ENCODE measurements around the gene DLAT.

DNA sequence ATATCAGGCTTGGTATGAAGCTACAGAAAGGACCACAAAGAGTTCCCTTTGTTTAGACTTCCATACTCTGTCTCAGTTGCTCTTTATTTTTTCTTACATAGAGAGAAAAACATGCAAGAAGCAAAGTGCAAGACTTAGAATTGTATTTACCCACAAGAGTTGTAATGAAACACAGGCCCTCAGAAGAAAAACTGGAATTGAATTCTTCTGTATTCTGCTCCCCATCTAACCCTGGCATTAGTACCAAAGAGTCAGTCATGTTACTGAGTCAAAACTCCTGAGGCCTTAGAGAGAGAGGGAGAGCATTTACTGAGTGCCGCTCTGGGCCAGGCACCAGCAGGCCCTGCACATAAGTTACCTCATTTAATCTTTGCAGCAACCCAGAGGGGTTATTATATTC is 43.9 kb upstream of the DLAT start:
- TF ChIP-seq, protein P1, sequence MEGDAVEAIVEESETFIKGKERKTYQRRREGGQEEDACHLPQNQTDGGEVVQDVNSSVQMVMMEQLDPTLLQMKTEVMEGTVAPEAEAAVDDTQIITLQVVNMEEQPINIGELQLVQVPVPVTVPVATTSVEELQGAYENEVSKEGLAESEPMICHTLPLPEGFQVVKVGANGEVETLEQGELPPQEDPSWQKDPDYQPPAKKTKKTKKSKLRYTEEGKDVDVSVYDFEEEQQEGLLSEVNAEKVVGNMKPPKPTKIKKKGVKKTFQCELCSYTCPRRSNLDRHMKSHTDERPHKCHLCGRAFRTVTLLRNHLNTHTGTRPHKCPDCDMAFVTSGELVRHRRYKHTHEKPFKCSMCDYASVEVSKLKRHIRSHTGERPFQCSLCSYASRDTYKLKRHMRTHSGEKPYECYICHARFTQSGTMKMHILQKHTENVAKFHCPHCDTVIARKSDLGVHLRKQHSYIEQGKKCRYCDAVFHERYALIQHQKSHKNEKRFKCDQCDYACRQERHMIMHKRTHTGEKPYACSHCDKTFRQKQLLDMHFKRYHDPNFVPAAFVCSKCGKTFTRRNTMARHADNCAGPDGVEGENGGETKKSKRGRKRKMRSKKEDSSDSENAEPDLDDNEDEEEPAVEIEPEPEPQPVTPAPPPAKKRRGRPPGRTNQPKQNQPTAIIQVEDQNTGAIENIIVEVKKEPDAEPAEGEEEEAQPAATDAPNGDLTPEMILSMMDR (IDR thresholded peaks at IDR 0.05 in 8 of 11, conservative IDR thresholded peaks at IDR 0.05 in 3 of 11), result no peak
- no peak for TF ChIP-seq POLR2AphosphoS5 (IDR thresholded peaks at IDR 0.05)
